Measurements from ENCODE around the gene ANKS6. TPM values are rescaled to one million over a fixed set of nuclear protein-coding genes. Genes with fewer than 3 reads are reported as not detected.

The ANKS6 gene
- total RNA-seq, 1 experiment from 2014 or later, result 39.2 TPM

DNA sequence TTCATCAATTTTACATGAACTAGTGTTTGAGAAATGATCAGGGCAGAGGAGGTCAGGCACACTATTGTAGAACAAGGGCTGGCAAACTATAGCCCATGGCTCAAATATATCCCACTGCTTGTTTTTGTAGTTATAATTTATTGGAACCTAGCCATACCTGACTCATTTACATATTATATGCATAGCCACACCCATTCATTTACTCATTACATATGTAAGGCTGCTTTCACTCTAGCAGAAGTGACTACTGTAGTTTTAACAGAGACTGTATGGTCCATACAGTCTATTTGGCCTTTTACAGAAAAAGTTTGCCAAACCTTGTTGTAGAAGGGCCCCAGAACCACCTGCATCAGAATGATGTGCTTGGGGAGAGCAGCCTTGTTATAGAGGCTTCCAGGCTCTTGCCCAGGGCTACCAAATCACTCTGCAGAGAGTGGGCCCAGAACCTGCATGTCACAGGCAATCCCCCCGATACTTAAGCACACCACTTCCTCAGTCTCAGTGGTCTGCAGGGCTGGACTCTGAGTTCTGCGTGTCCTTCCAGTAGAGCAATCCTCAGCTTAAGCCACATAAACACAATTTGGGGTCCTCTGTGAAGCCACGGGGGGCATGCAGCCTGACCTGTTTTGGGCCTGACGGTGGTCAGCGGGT is 6.7 kb downstream of the ANKS6 start:
- Histone ChIP-seq H3K4me1 (ENCODE audit: control insufficient read depth in 1 of 2, insufficient read depth in 2 of 2, low read length in 2 of 2) (peaks cover 14 to 51% of the 10 kb centered on the region in 2 experiments), H3K4me3 (replicated peaks in 1 of 2; ENCODE audit: low read depth in 1 of 2, low read length in 2 of 2) (no peak overlapping the region), H3K4me2 (ENCODE audit: low read length) (no peak overlapping the region), H3K36me3 (ENCODE audit: control insufficient read depth in 1 of 2, insufficient read depth in 2 of 2, low read length in 2 of 2) (peaks cover 7 to 37% of the 10 kb centered on the region in 2 experiments; a peak in 3 of 4 replicates), H3K9me2 (ENCODE audit: insufficient read depth) (no peaks in the 10 kb centered on the region), H3K27me3 (ENCODE audit: insufficient read depth, low read length) (no peaks in the 10 kb centered on the region), H3K9ac (ENCODE audit: low read length) (no peak overlapping the region), H3K27ac (ENCODE audit: low read depth, low read length) (no peak overlapping the region), H3K79me2 (ENCODE audit: insufficient read depth, low read length) (peaks cover 60% of the 10 kb centered on the region), H3K9me3 (ENCODE audit: control insufficient read depth in 1 of 2, insufficient read depth in 1 of 2, low read depth in 1 of 2, low read length in 2 of 2) (no peaks in the 10 kb centered on the region), H2AFZ (ENCODE audit: low read depth, low read length, poor library complexity, severe bottlenecking) (no peak overlapping the region), H4K20me1 (ENCODE audit: insufficient read depth) (peaks cover 10% of the 10 kb centered on the region; the same call in 1 of the 2 replicates)
- no peak for ATAC-seq
- intact Hi-C loops (cut with micrococcal nuclease), result loop anchor here (5.0 kb wide), 1 partner anchor 472 kb away; no protein-coding TSS in a partner anchor
- ChIA-PET CTCF (no interaction called here), RAD21 (ENCODE audit: low non-redundant PET in 1 of 2, low total read pairs in 2 of 2, uncharacterized antibody in 2 of 2, unreplicated experiment in 2 of 2) (no interaction called here), POLR2A (no interaction called here)
- no peak for DNase-seq (ENCODE audit: low read depth, low spot score)
- TF ChIP-seq EZH2 (IDR thresholded peaks at IDR 0.05) (no peak), SP1 (IDR thresholded peaks at IDR 0.05; ENCODE audit: low read depth) (no peak), POLR2AphosphoS5 (IDR thresholded peaks at IDR 0.05; ENCODE audit: low read depth, low read length) (no peak), FOSL1 (IDR thresholded peaks at IDR 0.05; ENCODE audit: low read depth) (no peak), SIN3A (IDR thresholded peaks at IDR 0.05; ENCODE audit: low read depth) (no peak), JUND (IDR thresholded peaks at IDR 0.05) (no peak), CEBPB (IDR thresholded peaks at IDR 0.05; ENCODE audit: low read depth) (no peak)
- TF ChIP-seq, protein P1, sequence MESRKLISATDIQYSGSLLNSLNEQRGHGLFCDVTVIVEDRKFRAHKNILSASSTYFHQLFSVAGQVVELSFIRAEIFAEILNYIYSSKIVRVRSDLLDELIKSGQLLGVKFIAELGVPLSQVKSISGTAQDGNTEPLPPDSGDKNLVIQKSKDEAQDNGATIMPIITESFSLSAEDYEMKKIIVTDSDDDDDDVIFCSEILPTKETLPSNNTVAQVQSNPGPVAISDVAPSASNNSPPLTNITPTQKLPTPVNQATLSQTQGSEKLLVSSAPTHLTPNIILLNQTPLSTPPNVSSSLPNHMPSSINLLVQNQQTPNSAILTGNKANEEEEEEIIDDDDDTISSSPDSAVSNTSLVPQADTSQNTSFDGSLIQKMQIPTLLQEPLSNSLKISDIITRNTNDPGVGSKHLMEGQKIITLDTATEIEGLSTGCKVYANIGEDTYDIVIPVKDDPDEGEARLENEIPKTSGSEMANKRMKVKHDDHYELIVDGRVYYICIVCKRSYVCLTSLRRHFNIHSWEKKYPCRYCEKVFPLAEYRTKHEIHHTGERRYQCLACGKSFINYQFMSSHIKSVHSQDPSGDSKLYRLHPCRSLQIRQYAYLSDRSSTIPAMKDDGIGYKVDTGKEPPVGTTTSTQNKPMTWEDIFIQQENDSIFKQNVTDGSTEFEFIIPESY (IDR thresholded peaks at IDR 0.05; ENCODE audit: extremely low read depth, insufficient replicate concordance, low read length), result no peak
- BruUV-seq (replicated peaks), result no TSS peak

All from HCT116 (cell line).